NCI-H1436 (cell line): ENCODE results near the gene SHPK.

ENCODE experiments used
- DNase-seq: peaks from one replicate; lab custom pipeline; 2025; lab: John Stamatoyannopoulos, UW

SHPK gene

GRCh38 chr17:3660311-3660891 is 24.4 kb upstream of the SHPK start:
- no peak for DNase-seq

GRCh38 chr17:3659541-3660111 is 23.6 kb upstream of the SHPK start:
- DNase-seq = no peak

- DNase-seq = no peak
Measured at GRCh38 chr17:3658784-3659449, 22.9 kb upstream of the SHPK start.

GRCh38 chr17:3657874-3658783 is 22.1 kb upstream of the SHPK start:
- no peak for DNase-seq

- DNase-seq = no peak
Measured at GRCh38 chr17:3657588-3657869, 21.5 kb upstream of the SHPK start.

GRCh38 chr17:3656755-3657587 is 20.9 kb upstream of the SHPK start:
- DNase-seq = no peak

- no peak for DNase-seq
Measured at GRCh38 chr17:3656353-3656752, 20.3 kb upstream of the SHPK start.

- DNase-seq = no peak
Measured at GRCh38 chr17:3655766-3656165, 19.7 kb upstream of the SHPK start.

- DNase-seq = peak; percentile 68
Measured at GRCh38 chr17:3647769-3648555, 11.9 kb upstream of the SHPK start.

GRCh38 chr17:3647251-3647650 is 11.2 kb upstream of the SHPK start:
- no peak for DNase-seq

- DNase-seq = no peak
Measured at GRCh38 chr17:3645310-3645709, 9.3 kb upstream of the SHPK start.

GRCh38 chr17:3643889-3644349 is 7.9 kb upstream of the SHPK start:
- no peak for DNase-seq

GRCh38 chr17:3641717-3642486 is 5.9 kb upstream of the SHPK start:
- DNase-seq = no peak

- DNase-seq = no peak
Measured at GRCh38 chr17:3641014-3641413, 5.0 kb upstream of the SHPK start.

- no peak for DNase-seq
Measured at GRCh38 chr17:3639981-3640596, 4.0 kb upstream of the SHPK start.

- no peak for DNase-seq
Measured at GRCh38 chr17:3636908-3637373, 891 bp upstream of the SHPK start.

GRCh38 chr17:3635474-3636153 is 436 bp downstream of the SHPK start:
- no peak for DNase-seq

GRCh38 chr17:3632287-3632686 is 3.8 kb downstream of the SHPK start:
- DNase-seq = no peak

GRCh38 chr17:3630781-3631180 is 5.3 kb downstream of the SHPK start:
- DNase-seq = no peak
